Kidney (tissue), 14 donors: ENCODE data around the gene NCCRP1. TPM values are rescaled to one million over a fixed set of nuclear protein-coding genes. Genes with fewer than 3 reads are reported as not detected.

Experiments used
- DNase-seq, 5 donors: peaks; one replicate each; pipeline ENCODE4 v3.0.0-alpha.2; 2013 to 2020
- FAIRE-seq: peaks from 2 replicates; lab custom pipeline; 2012; peaks lifted over from hg19 to GRCh38; lab: Jason Lieb, UNC
- H3K27ac ChIP-seq, 2 donors: one replicate each; pipeline ENCODE4 v1.7.0; 2013; ENCODE audit warnings: low read depth in 2 of 2, low read length in 2 of 2, inconsistent platforms in 1 of 2
- H3K27me3 ChIP-seq: one replicate; pipeline ENCODE4 v1.7.1; 2013; ENCODE audit warnings: low read length, inconsistent platforms; ENCODE audit not compliant: control insufficient read depth, insufficient read depth
- H3K36me3 ChIP-seq, 3 donors: one replicate each; pipeline versions ENCODE4 v1.7.0 to v1.7.1; 2013; ENCODE audit warnings: low read length in 3 of 3, control low read depth in 1 of 3, inconsistent platforms in 1 of 3; ENCODE audit not compliant: insufficient read depth in 3 of 3, control insufficient read depth in 2 of 3
- H3K4me1 ChIP-seq, 3 donors: one replicate each; pipeline versions ENCODE4 v1.7.0 to v1.7.1; 2013; ENCODE audit warnings: low read length in 3 of 3, inconsistent platforms in 1 of 3, low read depth in 1 of 3; ENCODE audit not compliant: control insufficient read depth in 2 of 3, insufficient read depth in 2 of 3
- H3K4me3 ChIP-seq, 3 donors: one replicate each; pipeline versions ENCODE4 v1.7.0 to v1.8.1; 2013; ENCODE audit warnings: low read length in 3 of 3, control low read depth in 1 of 3, inconsistent platforms in 1 of 3
- H3K9ac ChIP-seq, 3 donors: one replicate each; pipeline versions ENCODE4 v1.7.0 to v1.7.1; 2013; ENCODE audit warnings: low read length in 3 of 3, control low read depth in 1 of 3, inconsistent platforms in 1 of 3
- H3K9me3 ChIP-seq, 3 donors: one replicate each; pipeline versions ENCODE4 v1.7.0 to v1.7.1; 2013; ENCODE audit warnings: low read length in 3 of 3, control low read depth in 1 of 3, inconsistent platforms in 1 of 3; ENCODE audit not compliant: control insufficient read depth in 2 of 3, insufficient read depth in 1 of 3
- intact Hi-C: fragments of 100-400 bp; cut with DNase I; formaldehyde crosslinking; loops from one replicate; pipeline ENCODE4 v1.11.1; 2022
- polyA plus RNA-seq: library from polyadenylated mRNA; stranded (reverse); fragments of 350-450 nt; fragmentation: Illumina TruSeq; extraction: RNeasy Lipid Tissue Mini Kit (QIAGEN cat#74804); gene quantifications from one replicate; pipeline ENCODE4 v1.2.3, GENCODE V29; 2014; ENCODE audit warnings: low read depth, low replicate concordance; ENCODE audit not compliant: insufficient read depth
- total RNA-seq: library from RNA; stranded (reverse); fragmentation: NEBNext Ultra II Directional; extraction: Animal tissue kit (Norgen Biotek cat#: 25700); gene quantifications from one replicate; pipeline ENCODE4 v1.2.1, GENCODE V29; 2021
- TF ChIP-seq, protein P1 (sequence below): IDR thresholded peaks from 3 replicates; pipeline ENCODE4 v1.5.1; 2012; ENCODE audit warnings: mild to moderate bottlenecking, moderate library complexity, borderline replicate concordance; ENCODE audit not compliant: insufficient read depth; ENCODE audit errors: extremely low read depth
- donor health status: control.
- donor health status: control.
- donor health status: control.
- donor health status: control.
- donor health status: control.
- donor health status: DM: yes; HTN: yes; CAD: no.
- donor health status: Normal renal cell carcinoma (clear cell type).

The NCCRP1 gene
- total and polyA plus RNA-seq, 2 donors from 2014 or later: 0.60 to 5.5 TPM

DNA sequence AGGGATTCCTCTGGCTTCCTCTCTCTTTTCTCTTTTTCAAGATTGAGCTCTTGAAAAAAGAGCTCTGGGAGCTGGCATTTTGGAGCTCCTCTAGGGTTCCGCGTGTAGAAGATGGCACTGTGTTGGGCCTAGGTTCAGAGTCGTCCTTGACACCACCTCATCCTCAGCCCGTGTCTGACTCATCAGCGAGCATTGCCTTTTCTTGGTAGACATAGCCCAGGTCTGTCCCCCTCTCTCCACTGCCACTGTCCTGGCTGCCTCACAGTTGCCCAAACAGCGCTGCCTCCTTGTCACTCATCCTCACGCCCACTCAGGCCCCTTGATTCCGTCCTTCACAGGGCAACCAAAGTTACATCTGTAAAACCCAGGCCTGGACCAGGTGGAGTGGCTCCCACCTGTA is 46.5 kb upstream of the NCCRP1 start:
- Histone ChIP-seq H3K9me3 (no peaks in the 10 kb centered on the region), H3K9ac (no peak overlapping the region), H3K27ac (no peak overlapping the region), H3K27me3 (no peaks in the 10 kb centered on the region), H3K4me1 (peaks cover 0 to 29% (median 12%) of the 10 kb centered on the region in 3 donors), H3K36me3 (peaks cover 0 to 3% (median 0%) of the 10 kb centered on the region in 3 donors), H3K4me3 (no peak overlapping the region)
- intact Hi-C loops: no loop called here
- TF ChIP-seq, protein P1, sequence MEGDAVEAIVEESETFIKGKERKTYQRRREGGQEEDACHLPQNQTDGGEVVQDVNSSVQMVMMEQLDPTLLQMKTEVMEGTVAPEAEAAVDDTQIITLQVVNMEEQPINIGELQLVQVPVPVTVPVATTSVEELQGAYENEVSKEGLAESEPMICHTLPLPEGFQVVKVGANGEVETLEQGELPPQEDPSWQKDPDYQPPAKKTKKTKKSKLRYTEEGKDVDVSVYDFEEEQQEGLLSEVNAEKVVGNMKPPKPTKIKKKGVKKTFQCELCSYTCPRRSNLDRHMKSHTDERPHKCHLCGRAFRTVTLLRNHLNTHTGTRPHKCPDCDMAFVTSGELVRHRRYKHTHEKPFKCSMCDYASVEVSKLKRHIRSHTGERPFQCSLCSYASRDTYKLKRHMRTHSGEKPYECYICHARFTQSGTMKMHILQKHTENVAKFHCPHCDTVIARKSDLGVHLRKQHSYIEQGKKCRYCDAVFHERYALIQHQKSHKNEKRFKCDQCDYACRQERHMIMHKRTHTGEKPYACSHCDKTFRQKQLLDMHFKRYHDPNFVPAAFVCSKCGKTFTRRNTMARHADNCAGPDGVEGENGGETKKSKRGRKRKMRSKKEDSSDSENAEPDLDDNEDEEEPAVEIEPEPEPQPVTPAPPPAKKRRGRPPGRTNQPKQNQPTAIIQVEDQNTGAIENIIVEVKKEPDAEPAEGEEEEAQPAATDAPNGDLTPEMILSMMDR: no peak
- FAIRE-seq (no peak), DNase-seq (no peak)

DNA sequence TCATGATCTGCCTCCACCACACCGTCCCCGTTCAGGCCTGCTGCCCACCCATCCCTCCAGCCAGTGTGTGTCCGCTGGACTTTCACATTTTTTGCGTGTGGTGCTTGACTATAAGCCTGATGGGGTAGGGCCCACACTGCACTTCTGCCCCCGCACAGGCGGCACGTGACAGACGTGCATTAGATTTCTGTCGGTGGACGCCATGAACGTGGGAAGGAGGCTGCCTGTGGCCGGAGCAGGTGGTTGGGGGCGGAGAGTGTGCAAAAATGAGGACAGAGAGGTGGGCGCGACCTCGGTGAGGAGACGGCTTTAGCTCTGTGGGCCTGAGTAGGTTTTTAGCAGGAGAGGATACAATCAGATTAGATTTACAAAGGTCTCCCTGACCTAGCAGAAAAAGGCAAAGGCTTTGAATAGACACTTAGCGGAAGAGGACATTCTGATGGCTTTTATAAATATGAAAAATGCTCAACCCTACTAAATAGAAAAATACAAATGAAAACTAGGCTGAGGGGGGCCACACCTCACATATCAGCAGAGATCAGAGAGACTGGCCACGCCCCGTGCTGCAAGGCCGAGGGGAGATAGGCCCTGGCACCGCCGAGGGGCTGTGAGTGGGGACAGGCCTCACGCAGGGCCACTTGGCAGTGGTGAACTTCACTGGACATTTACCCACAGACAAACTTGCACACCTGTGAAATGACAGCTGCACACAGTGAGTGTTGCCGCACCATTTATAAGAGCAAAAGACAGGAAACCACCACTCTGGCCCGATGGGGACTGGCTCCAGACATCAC is 45.8 kb upstream of the NCCRP1 start:
- Histone ChIP-seq H3K27ac (no peak overlapping the region), H3K36me3 (peaks cover 0 to 3% (median 0%) of the 10 kb centered on the region in 3 donors), H3K9me3 (no peaks in the 10 kb centered on the region), H3K4me1 (peaks cover 0 to 33% (median 20%) of the 10 kb centered on the region in 3 donors), H3K27me3 (no peaks in the 10 kb centered on the region), H3K9ac (no peak overlapping the region), H3K4me3 (no peak overlapping the region)
- TF ChIP-seq, protein P1: no peak
- intact Hi-C loops: no loop called here
- no peak for FAIRE-seq
- no peak for DNase-seq

DNA sequence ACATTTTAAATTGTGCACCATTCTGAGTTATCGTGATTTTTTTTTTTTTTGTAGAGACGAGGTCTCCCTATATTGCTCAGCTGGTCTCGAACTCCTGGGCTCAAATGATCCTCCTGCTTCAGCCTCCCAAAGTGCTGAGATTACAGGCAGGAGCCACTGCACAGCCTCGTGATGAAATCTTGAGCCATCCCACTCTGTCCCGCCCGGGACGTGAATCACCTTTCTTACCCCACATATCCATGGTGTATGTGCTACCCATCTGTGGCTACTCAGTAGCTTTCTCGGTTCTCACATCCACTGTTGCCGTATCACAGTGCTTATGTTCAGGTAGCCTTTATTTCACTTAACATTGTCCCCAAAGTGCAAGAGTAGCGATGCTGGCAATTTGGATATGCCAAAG is 44.7 kb upstream of the NCCRP1 start:
- H3K27ac ChIP-seq: no peak overlapping the region
- H3K36me3 ChIP-seq: peaks cover 0 to 3% (median 0%) of the 10 kb centered on the region in 3 donors
- FAIRE-seq: no peak
- H3K4me1 ChIP-seq: peaks cover 0 to 41% (median 27%) of the 10 kb centered on the region in 3 donors
- H3K4me3 ChIP-seq: no peak overlapping the region
- intact Hi-C loops: no loop called here
- no peaks in the 10 kb centered on the region for H3K27me3 ChIP-seq
- TF ChIP-seq, protein P1: no peak
- H3K9ac ChIP-seq: no peak overlapping the region
- no peaks in the 10 kb centered on the region for H3K9me3 ChIP-seq
- no peak for DNase-seq
